SK-N-SH treated with all-trans-retinoic acid at 6 μM for 48 hours (cell line): ENCODE results near the gene CCN2.

Source experiments
- ATAC-seq: fragments of 200-7000 bp; cut with Tn5 transposase; 3 replicates; pipeline ENCODE4 v1.9.1; 2020; ENCODE audit warnings: mild to moderate bottlenecking, moderate library complexity
- ARNTL ChIP-seq: fragments of 450-650 bp; formaldehyde crosslinking; IDR thresholded peaks from 2 replicates; pipeline ENCODE4 v1.5.0; 2020; ENCODE audit warnings: low read depth, mild to moderate bottlenecking, moderate library complexity, borderline replicate concordance
- BACH2 ChIP-seq: fragments of 250-450 bp; sonication (Bioruptor Pico); IDR thresholded peaks from 2 replicates; pipeline ENCODE4 v1.9.0; 2021; ENCODE audit warnings: mild to moderate bottlenecking, borderline replicate concordance
- CREB5 ChIP-seq: fragments of 250-450 bp; sonication (Bioruptor Pico); IDR thresholded peaks from 2 replicates; pipeline ENCODE4 v1.5.1; 2020; ENCODE audit warnings: low read depth, mild to moderate bottlenecking, moderate library complexity
- CSDC2 ChIP-seq: fragments of 250-450 bp; sonication (Bioruptor Pico); IDR thresholded peaks from 2 replicates; pipeline ENCODE4 v1.5.0; 2020; ENCODE audit warnings: mild to moderate bottlenecking, moderate library complexity
- GLIS3 ChIP-seq: fragments of 250-450 bp; sonication (Bioruptor Pico); IDR thresholded peaks from 2 replicates; pipeline ENCODE4 v1.5.0; 2020; ENCODE audit warnings: mild to moderate bottlenecking, moderate library complexity
- ISL1 ChIP-seq: fragments of 250-450 bp; sonication (Bioruptor Pico); IDR thresholded peaks from 2 replicates; pipeline ENCODE4 v2.1.2; 2022; ENCODE audit warnings: mild to moderate bottlenecking, moderate library complexity
- PPARA ChIP-seq: fragments of 250-450 bp; sonication (Bioruptor Pico); IDR thresholded peaks from 2 replicates; pipeline ENCODE4 v1.5.0; 2020; ENCODE audit warnings: mild to moderate bottlenecking, borderline replicate concordance
- RARB ChIP-seq: fragments of 250-450 bp; sonication (Bioruptor Pico); IDR thresholded peaks from 2 replicates; pipeline ENCODE4 v1.8.0; 2021; ENCODE audit warnings: mild to moderate bottlenecking, moderate library complexity
- SNAI2 ChIP-seq: fragments of 250-450 bp; sonication (Bioruptor Pico); IDR thresholded peaks from 2 replicates; pipeline ENCODE4 v1.5.0; 2020; ENCODE audit warnings: mild to moderate bottlenecking, moderate library complexity
- TCF4 ChIP-seq: fragments of 250-450 bp; sonication (Bioruptor Pico); IDR thresholded peaks from 2 replicates; pipeline ENCODE4 v1.8.0; 2021; ENCODE audit warnings: mild to moderate bottlenecking, moderate library complexity, borderline replicate concordance
- TOX ChIP-seq: fragments of 250-450 bp; sonication (Bioruptor Pico); IDR thresholded peaks from 2 replicates; pipeline ENCODE4 v1.8.0; 2021; ENCODE audit warnings: mild to moderate bottlenecking, moderate library complexity, borderline replicate concordance
- ZC3H10 ChIP-seq: fragments of 250-450 bp; sonication (Bioruptor Pico); IDR thresholded peaks from 2 replicates; pipeline ENCODE4 v1.5.1; 2021; ENCODE audit warnings: mild to moderate bottlenecking, moderate library complexity
- ZFP3 ChIP-seq: fragments of 250-450 bp; sonication (Bioruptor Pico); IDR thresholded peaks from 2 replicates; pipeline ENCODE4 v1.5.0; 2020; ENCODE audit warnings: mild to moderate bottlenecking, moderate library complexity
- ZFP30 ChIP-seq: fragments of 450-650 bp; formaldehyde crosslinking; IDR thresholded peaks from 2 replicates; pipeline ENCODE4 v1.5.0; 2022; ENCODE audit warnings: mild to moderate bottlenecking, moderate library complexity
- ZNF565 ChIP-seq: fragments of 450-650 bp; formaldehyde crosslinking; conservative IDR thresholded peaks from 2 replicates; pipeline ENCODE4 v1.5.0; 2020; ENCODE audit warnings: low read depth, mild to moderate bottlenecking, moderate library complexity
- ZNF70 ChIP-seq: fragments of 450-650 bp; formaldehyde crosslinking; IDR thresholded peaks from 2 replicates; pipeline ENCODE4 v1.5.0; 2020; ENCODE audit warnings: mild to moderate bottlenecking, moderate library complexity
- ZNF8 ChIP-seq: fragments of 450-650 bp; formaldehyde crosslinking; IDR thresholded peaks from 2 replicates; pipeline ENCODE4 v1.5.0; 2020; ENCODE audit warnings: mild to moderate bottlenecking, moderate library complexity
- TF ChIP-seq, protein P1 (sequence below): fragments of 250-450 bp; sonication (Bioruptor Pico); IDR thresholded peaks from 2 replicates; pipeline ENCODE4 v1.5.1; 2021; ENCODE audit warnings: mild to moderate bottlenecking, moderate library complexity
- TF ChIP-seq, protein P2 (sequence below): fragments of 250-450 bp; sonication (Bioruptor Pico); IDR thresholded peaks from 2 replicates; pipeline ENCODE4 v1.8.0; 2020; ENCODE audit warnings: mild to moderate bottlenecking, moderate library complexity, borderline replicate concordance
- TF ChIP-seq, protein P3 (sequence below): fragments of 250-450 bp; sonication (Bioruptor Pico); IDR thresholded peaks from 2 replicates; pipeline ENCODE4 v1.5.0; 2020; ENCODE audit warnings: mild to moderate bottlenecking, moderate library complexity

The CCN2 gene

GRCh38 chr6:131954775-131955107 is 3.6 kb upstream of the CCN2 start:
- TF ChIP-seq ZFP30, result no peak
- no peak for TF ChIP-seq ZC3H10 (CRISPR knock-in tag)
- TF ChIP-seq GLIS3 (CRISPR knock-in tag), result no peak
- TF ChIP-seq PPARA (CRISPR knock-in tag), result no peak
- no peak for TF ChIP-seq SNAI2 (CRISPR knock-in tag)
- TF ChIP-seq, protein P1, sequence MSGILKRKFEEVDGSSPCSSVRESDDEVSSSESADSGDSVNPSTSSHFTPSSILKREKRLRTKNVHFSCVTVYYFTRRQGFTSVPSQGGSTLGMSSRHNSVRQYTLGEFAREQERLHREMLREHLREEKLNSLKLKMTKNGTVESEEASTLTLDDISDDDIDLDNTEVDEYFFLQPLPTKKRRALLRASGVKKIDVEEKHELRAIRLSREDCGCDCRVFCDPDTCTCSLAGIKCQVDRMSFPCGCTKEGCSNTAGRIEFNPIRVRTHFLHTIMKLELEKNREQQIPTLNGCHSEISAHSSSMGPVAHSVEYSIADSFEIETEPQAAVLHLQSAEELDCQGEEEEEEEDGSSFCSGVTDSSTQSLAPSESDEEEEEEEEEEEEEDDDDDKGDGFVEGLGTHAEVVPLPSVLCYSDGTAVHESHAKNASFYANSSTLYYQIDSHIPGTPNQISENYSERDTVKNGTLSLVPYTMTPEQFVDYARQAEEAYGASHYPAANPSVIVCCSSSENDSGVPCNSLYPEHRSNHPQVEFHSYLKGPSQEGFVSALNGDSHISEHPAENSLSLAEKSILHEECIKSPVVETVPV (CRISPR knock-in tag), result no peak
- TF ChIP-seq CSDC2 (CRISPR knock-in tag), result no peak
- no peak for TF ChIP-seq ZNF8 (CRISPR knock-in tag)
- TF ChIP-seq, protein P2, sequence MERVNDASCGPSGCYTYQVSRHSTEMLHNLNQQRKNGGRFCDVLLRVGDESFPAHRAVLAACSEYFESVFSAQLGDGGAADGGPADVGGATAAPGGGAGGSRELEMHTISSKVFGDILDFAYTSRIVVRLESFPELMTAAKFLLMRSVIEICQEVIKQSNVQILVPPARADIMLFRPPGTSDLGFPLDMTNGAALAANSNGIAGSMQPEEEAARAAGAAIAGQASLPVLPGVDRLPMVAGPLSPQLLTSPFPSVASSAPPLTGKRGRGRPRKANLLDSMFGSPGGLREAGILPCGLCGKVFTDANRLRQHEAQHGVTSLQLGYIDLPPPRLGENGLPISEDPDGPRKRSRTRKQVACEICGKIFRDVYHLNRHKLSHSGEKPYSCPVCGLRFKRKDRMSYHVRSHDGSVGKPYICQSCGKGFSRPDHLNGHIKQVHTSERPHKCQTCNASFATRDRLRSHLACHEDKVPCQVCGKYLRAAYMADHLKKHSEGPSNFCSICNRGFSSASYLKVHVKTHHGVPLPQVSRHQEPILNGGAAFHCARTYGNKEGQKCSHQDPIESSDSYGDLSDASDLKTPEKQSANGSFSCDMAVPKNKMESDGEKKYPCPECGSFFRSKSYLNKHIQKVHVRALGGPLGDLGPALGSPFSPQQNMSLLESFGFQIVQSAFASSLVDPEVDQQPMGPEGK (CRISPR knock-in tag), result no peak
- no peak for TF ChIP-seq TOX (CRISPR knock-in tag)
- no peak for TF ChIP-seq CREB5 (CRISPR knock-in tag)
- no peak for TF ChIP-seq BACH2 (CRISPR knock-in tag)
- TF ChIP-seq ZNF565 (CRISPR knock-in tag), result no peak
- no peak for TF ChIP-seq ARNTL (CRISPR knock-in tag)
- TF ChIP-seq RARB, result no peak
- peak; percentile 61 for ATAC-seq

DNA sequence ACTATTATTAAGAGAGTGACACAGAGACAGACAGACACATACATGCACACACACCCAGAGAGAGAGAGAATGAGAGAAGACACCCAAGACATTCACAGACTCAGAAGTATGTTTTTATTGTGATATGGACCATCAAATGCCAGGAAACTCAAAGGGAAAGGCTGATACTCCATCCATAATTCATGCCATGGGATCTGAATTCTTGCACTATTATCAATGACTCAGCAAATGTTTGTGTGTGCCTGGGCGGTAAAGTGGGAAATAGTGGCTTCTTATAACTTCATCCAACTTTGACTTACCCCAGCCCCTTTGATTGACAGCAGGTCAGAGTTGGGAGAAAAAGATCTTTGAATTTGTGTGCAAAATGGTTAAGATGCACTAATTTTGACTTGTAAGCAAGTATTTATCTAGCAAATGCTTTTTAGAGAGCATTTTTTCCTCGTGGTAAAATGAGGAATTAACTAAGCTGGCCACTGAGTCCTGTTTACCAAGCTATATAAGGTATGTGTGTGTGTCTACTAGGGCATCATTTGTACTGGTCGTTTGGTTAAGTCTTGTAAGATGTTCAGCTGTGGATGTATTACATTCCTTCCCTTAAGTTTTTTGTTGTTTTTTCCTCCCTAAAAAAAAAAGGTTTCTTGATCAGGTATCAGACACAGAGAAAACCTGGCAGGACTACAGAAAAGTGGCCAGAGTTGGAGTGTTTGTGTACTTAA is 3.0 kb upstream of the CCN2 start:
- TF ChIP-seq, protein P1 (CRISPR knock-in tag), result no peak
- TF ChIP-seq ZNF70 (CRISPR knock-in tag), result no peak
- 0 out of 2 replicates have a peak, but pooled peaks have one; percentile 50 for TF ChIP-seq CSDC2 (CRISPR knock-in tag)
- peak; percentile 12; the same call in 1 of the 2 replicates for TF ChIP-seq RARB
- ATAC-seq, result no peak

- TF ChIP-seq, protein P3, sequence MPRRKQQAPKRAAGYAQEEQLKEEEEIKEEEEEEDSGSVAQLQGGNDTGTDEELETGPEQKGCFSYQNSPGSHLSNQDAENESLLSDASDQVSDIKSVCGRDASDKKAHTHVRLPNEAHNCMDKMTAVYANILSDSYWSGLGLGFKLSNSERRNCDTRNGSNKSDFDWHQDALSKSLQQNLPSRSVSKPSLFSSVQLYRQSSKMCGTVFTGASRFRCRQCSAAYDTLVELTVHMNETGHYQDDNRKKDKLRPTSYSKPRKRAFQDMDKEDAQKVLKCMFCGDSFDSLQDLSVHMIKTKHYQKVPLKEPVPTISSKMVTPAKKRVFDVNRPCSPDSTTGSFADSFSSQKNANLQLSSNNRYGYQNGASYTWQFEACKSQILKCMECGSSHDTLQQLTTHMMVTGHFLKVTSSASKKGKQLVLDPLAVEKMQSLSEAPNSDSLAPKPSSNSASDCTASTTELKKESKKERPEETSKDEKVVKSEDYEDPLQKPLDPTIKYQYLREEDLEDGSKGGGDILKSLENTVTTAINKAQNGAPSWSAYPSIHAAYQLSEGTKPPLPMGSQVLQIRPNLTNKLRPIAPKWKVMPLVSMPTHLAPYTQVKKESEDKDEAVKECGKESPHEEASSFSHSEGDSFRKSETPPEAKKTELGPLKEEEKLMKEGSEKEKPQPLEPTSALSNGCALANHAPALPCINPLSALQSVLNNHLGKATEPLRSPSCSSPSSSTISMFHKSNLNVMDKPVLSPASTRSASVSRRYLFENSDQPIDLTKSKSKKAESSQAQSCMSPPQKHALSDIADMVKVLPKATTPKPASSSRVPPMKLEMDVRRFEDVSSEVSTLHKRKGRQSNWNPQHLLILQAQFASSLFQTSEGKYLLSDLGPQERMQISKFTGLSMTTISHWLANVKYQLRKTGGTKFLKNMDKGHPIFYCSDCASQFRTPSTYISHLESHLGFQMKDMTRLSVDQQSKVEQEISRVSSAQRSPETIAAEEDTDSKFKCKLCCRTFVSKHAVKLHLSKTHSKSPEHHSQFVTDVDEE, result no peak
- no peak for TF ChIP-seq ISL1 (CRISPR knock-in tag)
- TF ChIP-seq ZFP3, result no peak
- TF ChIP-seq TCF4 (CRISPR knock-in tag), result no peak
Measured at GRCh38 chr6:131952886-131953509, 1.8 kb upstream of the CCN2 start.

More at GRCh38 chr6:131952886-131953509, 1.8 kb upstream of the CCN2 start:
- no peak for ATAC-seq
